ENCODE data around the gene MYOCD. TPM values are rescaled to one million over a fixed set of nuclear protein-coding genes. Genes with fewer than 3 reads are reported as not detected.
"Not testable (repeated sequence)": the region's sequence is repeated elsewhere in the genome, so short reads cannot be mapped to it uniquely, and the experiment has no call there.

MYOCD gene
- 1 to 10 TPM; 4.4 to 6.3 (median 5.6) TPM for polyA plus RNA-seq (ENCODE audit: insufficient read length in 4 of 4)

GRCh38 chr17:12665263-12666210 is at the start of gene MYOCD:
Gene MYOCD, plus strand, starts transcription at chr17:12665890. Its CDS starts 299 bp downstream, at chr17:12666189.
- peak in 2 of 4 donors; percentile 38 to 40 for DNase-seq (ENCODE audit: low read depth in 4 of 4, low spot score in 2 of 4)

- no peak for DNase-seq (ENCODE audit: low read depth in 4 of 4, low spot score in 2 of 4)
Observed at GRCh38 chr17:12616161-12616560, 49.5 kb upstream of the MYOCD start.

- no peak for DNase-seq (ENCODE audit: low read depth in 4 of 4, low spot score in 2 of 4)
Observed at GRCh38 chr17:12618557-12618956, 47.1 kb upstream of the MYOCD start.

GRCh38 chr17:12619459-12620199 is 46.1 kb upstream of the MYOCD start:
- no peak for DNase-seq (ENCODE audit: low read depth in 4 of 4, low spot score in 2 of 4)

- DNase-seq (ENCODE audit: low read depth in 4 of 4, low spot score in 2 of 4): no peak
Observed at GRCh38 chr17:12620200-12620720, 45.4 kb upstream of the MYOCD start.

GRCh38 chr17:12622726-12623125 is 43.0 kb upstream of the MYOCD start:
- DNase-seq (ENCODE audit: low read depth in 4 of 4, low spot score in 2 of 4): no peak

- no peak for DNase-seq (ENCODE audit: low read depth in 4 of 4, low spot score in 2 of 4)
Observed at GRCh38 chr17:12623220-12623848, 42.4 kb upstream of the MYOCD start.

- DNase-seq (ENCODE audit: low read depth in 4 of 4, low spot score in 2 of 4): no peak
Observed at GRCh38 chr17:12624211-12624610, 41.5 kb upstream of the MYOCD start.

- DNase-seq (ENCODE audit: low read depth in 4 of 4, low spot score in 2 of 4): no peak
Observed at GRCh38 chr17:12625092-12625491, 40.6 kb upstream of the MYOCD start.

GRCh38 chr17:12627177-12627629 is 38.5 kb upstream of the MYOCD start:
- no peak for DNase-seq (ENCODE audit: low read depth in 4 of 4, low spot score in 2 of 4)

GRCh38 chr17:12627781-12628451 is 37.8 kb upstream of the MYOCD start:
- DNase-seq (ENCODE audit: low read depth in 4 of 4, low spot score in 2 of 4): no peak

GRCh38 chr17:12631076-12631475 is 34.6 kb upstream of the MYOCD start:
- no peak for DNase-seq (ENCODE audit: low read depth in 4 of 4, low spot score in 2 of 4)

GRCh38 chr17:12632785-12633184 is 32.9 kb upstream of the MYOCD start:
- DNase-seq (ENCODE audit: low read depth in 4 of 4, low spot score in 2 of 4): no peak

GRCh38 chr17:12634789-12635414 is 30.8 kb upstream of the MYOCD start:
- DNase-seq (ENCODE audit: low read depth in 4 of 4, low spot score in 2 of 4): no peak

GRCh38 chr17:12635996-12636395 is 29.7 kb upstream of the MYOCD start:
- not testable (repeated sequence) for DNase-seq (ENCODE audit: low read depth in 4 of 4, low spot score in 2 of 4)

GRCh38 chr17:12637015-12637414 is 28.7 kb upstream of the MYOCD start:
- no peak for DNase-seq (ENCODE audit: low read depth in 4 of 4, low spot score in 2 of 4)

- no peak for DNase-seq (ENCODE audit: low read depth in 4 of 4, low spot score in 2 of 4)
Observed at GRCh38 chr17:12637745-12638651, 27.7 kb upstream of the MYOCD start.

GRCh38 chr17:12640364-12640763 is 25.3 kb upstream of the MYOCD start:
- no peak for DNase-seq (ENCODE audit: low read depth in 4 of 4, low spot score in 2 of 4)

- DNase-seq (ENCODE audit: low read depth in 4 of 4, low spot score in 2 of 4): no peak
Observed at GRCh38 chr17:12641084-12641483, 24.6 kb upstream of the MYOCD start.
